GM12878 (cell line): ENCODE data around the gene HSPE1. TPM values are rescaled to one million over a fixed set of nuclear protein-coding genes. Genes with fewer than 3 reads are reported as not detected.

ENCODE experiments used
- ATAC-seq: fragments of 200-7000 bp; cut with Tn5 transposase; 3 replicates; pipeline ENCODE4 v1.9.1; 2020; ENCODE audit warnings: mild to moderate bottlenecking, moderate library complexity
- BruUV-seq: library from RNA; stranded (reverse); fragments of 400-500 nt; replicated peaks from 2 replicates; lab custom pipeline; 2021; lab: Mats Ljungman, UMichigan
- CTCF ChIA-PET: fragments of 300-600 bp; sonication (Branson Sonifier 250); formaldehyde crosslinking; extraction: SDS; loops from one replicate; lab custom pipeline; 2021; ENCODE audit warnings: inconsistent platforms; lab: Yijun Ruan, JAX
- POLR2A ChIA-PET: fragments of 350-600 bp; formaldehyde crosslinking; extraction: SDS; loops from one replicate; lab custom pipeline; 2021; ENCODE audit warnings: inconsistent platforms; lab: Charles Lee
- RAD21 ChIA-PET: fragments of 300-600 bp; sonication (Branson Sonifier 250); formaldehyde crosslinking; loops from one replicate; lab custom pipeline; 2023; ENCODE audit warnings: antibody characterized with exemption; ENCODE audit not compliant: unreplicated experiment; lab: Charles Lee
- SMC1A ChIA-PET: fragments of 300-600 bp; sonication (Branson Sonifier 250); formaldehyde crosslinking; loops from one replicate; lab custom pipeline; 2023; ENCODE audit not compliant: unreplicated experiment, uncharacterized antibody; lab: Charles Lee
- DNase-seq: peaks from one replicate; pipeline ENCODE4 v3.0.0-alpha.2; 2011; ENCODE audit warnings: low read depth, low spot score
- FAIRE-seq: peaks from 3 replicates; lab custom pipeline; 2011; peaks lifted over from hg19 to GRCh38; lab: Jason Lieb, UNC
- H2AFZ ChIP-seq: 2 replicates; pipeline ENCODE4 v1.6.0; 2011; ENCODE audit warnings: low read depth, low read length, control low read depth; ENCODE audit not compliant: control insufficient read depth
- H3K27ac ChIP-seq: 2 replicates; pipeline ENCODE4 v1.5.1; 2011; ENCODE audit warnings: control low read depth; ENCODE audit not compliant: control insufficient read depth, insufficient read depth
- H3K27me3 ChIP-seq, 2 experiments: replicated peaks in 1 of 2; 2 replicates each; pipeline versions ENCODE4 v1.6.0 to v1.6.1; 2011; ENCODE audit warnings: low read length in 1 of 2; ENCODE audit not compliant: control insufficient read depth in 2 of 2, insufficient read depth in 2 of 2
- H3K36me3 ChIP-seq, 2 experiments: 2 replicates each; pipeline ENCODE4 v1.5.1; 2011; ENCODE audit warnings: low read length in 1 of 2; ENCODE audit not compliant: control insufficient read depth in 2 of 2, insufficient read depth in 2 of 2
- H3K4me1 ChIP-seq: 2 replicates; pipeline ENCODE4 v1.6.1; 2011; ENCODE audit warnings: mild to moderate bottlenecking, low read length, moderate library complexity, mixed read lengths; ENCODE audit not compliant: control insufficient read depth, insufficient read depth
- H3K4me2 ChIP-seq: 2 replicates; pipeline ENCODE4 v1.6.0; 2011; ENCODE audit warnings: control low read depth; ENCODE audit not compliant: control insufficient read depth, insufficient read depth
- H3K4me3 ChIP-seq: fragments of 200-600 bp; sonication (generic); 2 replicates; pipeline ENCODE4 v1.5.1; 2016
- H3K79me2 ChIP-seq: 2 replicates; pipeline ENCODE4 v1.6.0; 2011; ENCODE audit warnings: low read length; ENCODE audit not compliant: control insufficient read depth, insufficient read depth
- H3K9ac ChIP-seq: 2 replicates; pipeline ENCODE4 v1.8.0; 2011; ENCODE audit warnings: low read length, control low read depth, mixed read lengths; ENCODE audit not compliant: control insufficient read depth, insufficient read depth
- H3K9me3 ChIP-seq: replicated peaks from 3 replicates; pipeline ENCODE4 v1.5.1; 2011; ENCODE audit warnings: mild to moderate bottlenecking, low read length; ENCODE audit not compliant: control insufficient read depth, insufficient read depth
- H4K20me1 ChIP-seq: 2 replicates; pipeline ENCODE4 v1.6.0; 2011; ENCODE audit not compliant: control insufficient read depth, insufficient read depth
- BACH1 ChIP-seq: fragments of 450-650 bp; IDR thresholded peaks from 2 replicates; pipeline ENCODE4 v1.6.1; 2017; ENCODE audit warnings: mild to moderate bottlenecking, borderline replicate concordance
- BHLHE40 ChIP-seq, 2 experiments: fragments of 450-650 bp in 1 of 2; IDR thresholded peaks; 2 replicates each; pipeline ENCODE4 v1.6.1; 2011 to 2017; ENCODE audit warnings: low read depth in 2 of 2, borderline replicate concordance in 1 of 2, improper control_type of control experiment in 1 of 2, low read length in 1 of 2, mild to moderate bottlenecking in 1 of 2
- DPF2 ChIP-seq: fragments of 450-650 bp; IDR thresholded peaks from 2 replicates; pipeline ENCODE4 v1.6.1; 2017; ENCODE audit warnings: mild to moderate bottlenecking
- EED ChIP-seq: sonication (generic); IDR thresholded peaks from 2 replicates; pipeline ENCODE4 v1.6.1; 2016; ENCODE audit warnings: antibody characterized with exemption, low read depth
- EGR1 ChIP-seq, 2 experiments: IDR thresholded peaks; 1 replicate in 1 of 2; 2 replicates in 1 of 2; pipeline ENCODE4 v1.6.1; 2011 to 2012; ENCODE audit warnings: low read depth in 2 of 2, low read length in 2 of 2, borderline replicate concordance in 1 of 2, mild to moderate bottlenecking in 1 of 2, moderate library complexity in 1 of 2
- JUND ChIP-seq: IDR thresholded peaks from 2 replicates; pipeline ENCODE4 v1.6.1; 2012; ENCODE audit warnings: low read depth, mild to moderate bottlenecking, low read length, improper control_type of control experiment, moderate library complexity
- LARP7 ChIP-seq: fragments of 450-650 bp; IDR thresholded peaks from 2 replicates; pipeline ENCODE4 v1.6.1; 2017; ENCODE audit warnings: mild to moderate bottlenecking
- MEF2A ChIP-seq: IDR thresholded peaks from 2 replicates; pipeline ENCODE4 v1.6.1; 2011; ENCODE audit warnings: low read depth, mild to moderate bottlenecking, low read length, moderate library complexity; ENCODE audit not compliant: insufficient read depth
- MTA3 ChIP-seq: IDR thresholded peaks from 2 replicates; pipeline ENCODE4 v1.6.1; 2012; ENCODE audit warnings: low read length, inconsistent platforms, borderline replicate concordance
- MXI1 ChIP-seq: fragments of 150-350 bp; IDR thresholded peaks from 2 replicates; pipeline ENCODE4 v1.6.1; 2011; ENCODE audit warnings: low read depth, mild to moderate bottlenecking, inconsistent platforms, low read length, improper control_type of control experiment
- NR2F1 ChIP-seq: fragments of 450-650 bp; conservative IDR thresholded peaks from 2 replicates; pipeline ENCODE4 v1.6.1; 2017; ENCODE audit warnings: mild to moderate bottlenecking
- POLR2A ChIP-seq: IDR thresholded peaks from 2 replicates; pipeline ENCODE4 v1.6.1; 2011; ENCODE audit warnings: low read depth, mild to moderate bottlenecking, low read length
- RFX5 ChIP-seq: IDR thresholded peaks from 2 replicates; pipeline ENCODE4 v1.6.1; 2011; ENCODE audit warnings: low read depth, low read length, improper control_type of control experiment
- SIN3A ChIP-seq: IDR thresholded peaks from 2 replicates; pipeline ENCODE4 v1.6.1; 2012; ENCODE audit warnings: low read depth, low read length, improper control_type of control experiment
- SMAD5 ChIP-seq: IDR thresholded peaks from 2 replicates; pipeline ENCODE4 v1.6.1; 2016; ENCODE audit warnings: antibody characterized with exemption, low read depth
- SMARCA5 ChIP-seq: fragments of 450-650 bp; IDR thresholded peaks from 2 replicates; pipeline ENCODE4 v1.6.1; 2017; ENCODE audit warnings: mild to moderate bottlenecking
- SREBF1 ChIP-seq: IDR thresholded peaks from 2 replicates; pipeline ENCODE4 v1.6.1; 2012; ENCODE audit warnings: mild to moderate bottlenecking, low read length
- TCF3 ChIP-seq: IDR thresholded peaks from 2 replicates; pipeline ENCODE4 v1.6.1; 2012; ENCODE audit warnings: low read depth, mild to moderate bottlenecking, low read length, borderline replicate concordance; ENCODE audit not compliant: insufficient read depth
- WGBS: methylation state at CpG from one replicate; pipeline ENCODE4 v1.1.6; 2016; ENCODE audit warnings: low lambda C conversion rate; ENCODE audit not compliant: insufficient replicate concordance, insufficient coverage; ENCODE audit errors: missing lambda C conversion rate; 5-methylcytosine and 5-hydroxymethylcytosine counted together
- in situ Hi-C: fragments of 300-500 bp; cut with MboI; formaldehyde crosslinking; loops from 9 replicates; pipeline ENCODE4 v1.14.3; 2018; ENCODE audit warnings: mixed read lengths
- intact Hi-C: fragments of 100-400 bp; cut with micrococcal nuclease; formaldehyde crosslinking; loops from one replicate; pipeline ENCODE4 v1.14.2; 2022; ENCODE audit not compliant: unreplicated experiment
- polyA plus RNA-seq, 11 experiments: library from polyadenylated mRNA; depleted of rRNA in 4 of 11; unstranded in 6 of 11; stranded (reverse) in 5 of 11; fragments of >200 nt; fragmentation: Nextera tagmentation in 4 of 11; fragmentation: Illumina TruSeq in 1 of 11; extraction: Ambion mirVana in 4 of 11; extraction: Trizol in 1 of 11; gene quantifications; 1 replicate in 1 of 11; 2 replicates in 10 of 11; pipeline versions ENCODE4 v1.2.1 to v1.2.3, GENCODE V29; 2011 to 2016; ENCODE audit warnings: inconsistent platforms in 2 of 11, missing spikeins in 2 of 11, low read depth in 1 of 11
- total RNA-seq, 4 experiments: library from RNA; depleted of rRNA in 3 of 4; stranded (reverse); fragments of >200 nt in 3 of 4; fragmentation: Illumina TruSeq in 1 of 4; extraction: Trizol in 1 of 4; gene quantifications; 2 replicates each; pipeline versions ENCODE4 v1.2.1 to v1.2.3, GENCODE V29; 2013 to 2021
- TF ChIP-seq, protein P1 (sequence below): fragments of 450-650 bp; IDR thresholded peaks from 2 replicates; pipeline ENCODE4 v1.6.1; 2017; ENCODE audit warnings: borderline replicate concordance
- TF ChIP-seq, protein P2 (sequence below): IDR thresholded peaks from 2 replicates; pipeline ENCODE4 v1.6.1; 2012; ENCODE audit warnings: low read length, inconsistent platforms

HSPE1 gene
- total and polyA plus RNA-seq, 10 of the 15 experiments (the other 5 are each of a cell fraction or from before 2014, with no cell fraction given) = 180 to 1,096 (median 505) TPM

DNA sequence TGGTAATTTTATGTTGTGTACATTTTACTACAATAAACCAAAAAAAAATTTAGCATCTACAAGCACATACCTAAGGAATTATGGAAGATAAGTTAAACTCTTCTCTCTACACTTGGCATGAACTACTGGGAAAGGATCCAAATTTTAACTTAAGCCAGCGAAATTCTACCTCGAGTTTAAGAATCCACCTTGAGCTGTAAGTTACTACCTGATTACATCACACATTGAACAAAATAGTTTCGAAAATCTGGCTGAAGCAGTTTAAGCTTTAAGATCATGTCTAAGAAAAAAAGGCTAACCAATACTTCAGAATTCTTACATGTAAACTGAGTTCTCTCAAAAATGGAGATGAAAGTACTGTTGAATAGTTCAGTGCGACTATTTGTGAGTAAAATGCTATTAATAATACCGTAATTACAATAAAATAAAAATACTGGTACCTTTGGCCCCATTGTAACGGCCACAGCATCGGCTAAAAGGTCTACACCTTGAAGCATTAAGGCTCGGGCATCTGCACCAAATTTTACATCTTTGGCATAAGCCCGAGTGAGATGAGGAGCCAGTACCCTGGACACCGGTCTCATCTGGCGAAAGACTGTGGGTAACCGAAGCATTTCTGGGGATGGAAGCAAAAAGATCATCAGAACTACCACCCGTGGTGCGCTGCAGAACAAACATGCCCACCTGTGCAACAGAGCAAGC, 1.8 kb upstream of the HSPE1 start (continued):
- no peak for TF ChIP-seq DPF2
- TF ChIP-seq LARP7 = peak; percentile 32; the same call in 1 of the 2 replicates
- TF ChIP-seq MTA3 = peak; percentile 31; the same call in 1 of the 2 replicates
- TF ChIP-seq, all 136 proteins: peak for 4

DNA sequence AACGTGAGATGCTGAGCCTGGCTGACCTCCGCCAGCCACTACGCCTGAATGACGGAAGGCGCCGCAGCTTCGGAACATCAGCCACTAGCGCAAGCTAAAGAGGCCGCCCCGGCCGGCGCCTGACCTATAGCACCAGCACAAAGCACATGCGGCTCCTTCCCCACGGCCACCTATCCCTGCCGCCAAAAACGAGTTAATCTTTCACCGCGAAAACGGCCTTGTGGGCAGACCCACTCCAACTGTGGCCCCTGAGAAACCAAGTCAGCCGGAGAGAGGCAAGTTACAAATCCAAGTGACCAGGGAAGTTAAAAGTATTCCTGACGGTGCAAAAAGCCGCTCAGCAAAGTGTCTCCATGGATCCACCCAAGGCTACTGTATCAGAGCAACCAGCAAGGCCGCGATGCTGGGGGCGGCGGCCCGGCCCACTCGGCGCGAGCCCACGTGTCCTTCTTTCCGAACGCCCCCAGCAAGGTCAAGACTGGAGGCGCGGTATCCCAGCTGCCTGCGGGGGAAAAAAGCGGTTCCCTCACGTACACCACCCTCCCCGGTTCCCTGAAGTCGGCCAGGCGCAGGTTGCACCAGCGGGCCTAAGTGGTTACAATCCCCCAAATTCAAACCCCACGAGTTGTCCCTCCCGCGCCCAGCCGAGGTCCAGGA, 1.1 kb upstream of the HSPE1 start:
- no peak for FAIRE-seq
- Histone ChIP-seq H4K20me1 (no peaks in the 10 kb centered on the region), H3K9ac (peak overlapping the region; percentile 70), H3K4me2 (peak overlapping the region; percentile 93), H2AFZ (peak overlapping the region; percentile 61), H3K4me1 (peaks cover 13% of the 10 kb centered on the region), H3K27me3 (no peaks in the 10 kb centered on the region), H3K79me2 (peaks cover 95% of the 10 kb centered on the region), H3K4me3 (peak overlapping the region; percentile 88), H3K9me3 (no peaks in the 10 kb centered on the region), H3K36me3 (peaks cover 2 to 31% of the 10 kb centered on the region in 2 experiments), H3K27ac (peak overlapping the region; percentile 85)
- DNase-seq = no peak
- SMC1A ChIA-PET = interaction anchor here (1.2 to 5.0 kb wide), 6 partner anchors 9 to 206 kb away, joined by 3 to 34 read pairs (median 6); partner anchors contain the start of genes COQ10B, MARS2, MOB4 and SF3B1
- POLR2A ChIA-PET = interaction anchor here (0.9 to 12.1 kb wide), 8 partner anchors 16 to 206 kb away, joined by 3 to 156 read pairs (median 14); partner anchors contain the start of genes COQ10B, MARS2, MOB4 and SF3B1
- CTCF ChIA-PET = interaction anchor here (1.3 to 1.6 kb wide), 2 partner anchors 14 to 207 kb away, joined by 5 read pairs; no protein-coding TSS in a partner anchor
- BruUV-seq = no TSS peak
- ATAC-seq = peak; percentile 51
- in situ Hi-C loops (no loop called here), intact Hi-C loops (loop anchor here (1.0 to 5.0 kb wide), 4 partner anchors 46 to 278 kb away; partner anchors contain the start of genes COQ10B and SF3B1)
- WGBS = under 1% methylated on average over 46 of the region's 46 CpGs
- RAD21 ChIA-PET = interaction anchor here (0.8 to 5.5 kb wide), 8 partner anchors 10 to 207 kb away, joined by 3 to 47 read pairs (median 4); partner anchors contain the start of genes COQ10B, MARS2, MOB4 and SF3B1
- 0 out of 2 replicates have a peak, but pooled peaks have one; percentile 8 for TF ChIP-seq NR2F1
- peak; percentile 21; the same call in 1 of the 2 replicates for TF ChIP-seq BACH1
- no peak for TF ChIP-seq RFX5
- TF ChIP-seq MXI1 = peak; percentile 7; the same call in 1 of the 2 replicates
- TF ChIP-seq, protein P1, sequence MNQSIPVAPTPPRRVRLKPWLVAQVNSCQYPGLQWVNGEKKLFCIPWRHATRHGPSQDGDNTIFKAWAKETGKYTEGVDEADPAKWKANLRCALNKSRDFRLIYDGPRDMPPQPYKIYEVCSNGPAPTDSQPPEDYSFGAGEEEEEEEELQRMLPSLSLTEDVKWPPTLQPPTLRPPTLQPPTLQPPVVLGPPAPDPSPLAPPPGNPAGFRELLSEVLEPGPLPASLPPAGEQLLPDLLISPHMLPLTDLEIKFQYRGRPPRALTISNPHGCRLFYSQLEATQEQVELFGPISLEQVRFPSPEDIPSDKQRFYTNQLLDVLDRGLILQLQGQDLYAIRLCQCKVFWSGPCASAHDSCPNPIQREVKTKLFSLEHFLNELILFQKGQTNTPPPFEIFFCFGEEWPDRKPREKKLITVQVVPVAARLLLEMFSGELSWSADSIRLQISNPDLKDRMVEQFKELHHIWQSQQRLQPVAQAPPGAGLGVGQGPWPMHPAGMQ = no peak
- peak; percentile 78 for TF ChIP-seq SIN3A
- TF ChIP-seq, protein P2, sequence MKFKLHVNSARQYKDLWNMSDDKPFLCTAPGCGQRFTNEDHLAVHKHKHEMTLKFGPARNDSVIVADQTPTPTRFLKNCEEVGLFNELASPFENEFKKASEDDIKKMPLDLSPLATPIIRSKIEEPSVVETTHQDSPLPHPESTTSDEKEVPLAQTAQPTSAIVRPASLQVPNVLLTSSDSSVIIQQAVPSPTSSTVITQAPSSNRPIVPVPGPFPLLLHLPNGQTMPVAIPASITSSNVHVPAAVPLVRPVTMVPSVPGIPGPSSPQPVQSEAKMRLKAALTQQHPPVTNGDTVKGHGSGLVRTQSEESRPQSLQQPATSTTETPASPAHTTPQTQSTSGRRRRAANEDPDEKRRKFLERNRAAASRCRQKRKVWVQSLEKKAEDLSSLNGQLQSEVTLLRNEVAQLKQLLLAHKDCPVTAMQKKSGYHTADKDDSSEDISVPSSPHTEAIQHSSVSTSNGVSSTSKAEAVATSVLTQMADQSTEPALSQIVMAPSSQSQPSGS = no peak
- no peak for TF ChIP-seq MEF2A
- peak in 1 of 2 experiments; percentile 49; a peak in 1 of 3 replicates for TF ChIP-seq EGR1 (IDR thresholded peaks at IDR 0.05; ENCODE audit: borderline replicate concordance in 1 of 2, low read depth in 2 of 2, low read length in 2 of 2)
- TF ChIP-seq SMAD5 = no peak
- TF ChIP-seq SREBF1 = 0 out of 2 replicates have a peak, but pooled peaks have one; percentile 16
- peak; percentile 77 for TF ChIP-seq POLR2A
- 0 out of 2 replicates have a peak, but pooled peaks have one; percentile 15 for TF ChIP-seq SMARCA5
- no peak for TF ChIP-seq TCF3
- peak; percentile 21 to 22; a peak in 2 of 4 replicates for TF ChIP-seq BHLHE40 (IDR thresholded peaks at IDR 0.05; ENCODE audit: borderline replicate concordance in 1 of 2, low read depth in 2 of 2, low read length in 1 of 2)
- TF ChIP-seq JUND = no peak
- no peak for TF ChIP-seq EED
